Ishikawa (cell line): ENCODE data around the gene DACT2.

Experiments used
- CEBPB ChIP-seq: IDR thresholded peaks from 2 replicates; pipeline ENCODE4 v1.6.1; 2012
- CREB1 ChIP-seq: IDR thresholded peaks from 2 replicates; pipeline ENCODE4 v1.6.1; 2012; ENCODE audit warnings: low read depth
- EGR1 ChIP-seq: IDR thresholded peaks from 2 replicates; pipeline ENCODE4 v1.6.1; 2012
- EP300 ChIP-seq: IDR thresholded peaks from 2 replicates; pipeline ENCODE4 v1.6.1; 2012; ENCODE audit warnings: borderline replicate concordance
- FOXM1 ChIP-seq: IDR thresholded peaks from 2 replicates; pipeline ENCODE4 v1.6.1; 2012; ENCODE audit warnings: low read depth, borderline replicate concordance
- MAX ChIP-seq: IDR thresholded peaks from 2 replicates; pipeline ENCODE4 v1.6.1; 2012
- NFIC ChIP-seq: IDR thresholded peaks from 2 replicates; pipeline ENCODE4 v1.6.1; 2012
- RAD21 ChIP-seq: IDR thresholded peaks from 2 replicates; pipeline ENCODE4 v1.6.1; 2012; ENCODE audit warnings: low read depth
- REST ChIP-seq: IDR thresholded peaks from 2 replicates; pipeline ENCODE4 v1.6.1; 2012; ENCODE audit warnings: low read depth, mild to moderate bottlenecking
- TAF1 ChIP-seq: IDR thresholded peaks from 2 replicates; pipeline ENCODE4 v1.6.1; 2012; ENCODE audit warnings: low read depth, mild to moderate bottlenecking
- TCF12 ChIP-seq: IDR thresholded peaks from 2 replicates; pipeline ENCODE4 v1.6.1; 2012; ENCODE audit warnings: low read depth
- TEAD4 ChIP-seq: IDR thresholded peaks from 2 replicates; pipeline ENCODE4 v1.6.1; 2012
- USF1 ChIP-seq: IDR thresholded peaks from 2 replicates; pipeline ENCODE4 v1.6.1; 2012
- YY1 ChIP-seq: IDR thresholded peaks from 2 replicates; pipeline ENCODE4 v1.6.1; 2012; ENCODE audit warnings: low read depth
- ZBTB7A ChIP-seq: IDR thresholded peaks from 2 replicates; pipeline ENCODE4 v1.6.1; 2012; ENCODE audit warnings: low read depth

DACT2 gene

GRCh38 chr6:168297643-168298042 is 21.9 kb downstream of the DACT2 start:
- TF ChIP-seq TEAD4 (no peak), EGR1 (no peak), TAF1 (no peak), TCF12 (no peak), CREB1 (no peak)

- TF ChIP-seq USF1 (no peak), MAX (no peak), FOXM1 (no peak), RAD21 (no peak), EP300 (no peak), EGR1 (no peak)
Observed at GRCh38 chr6:168294901-168295300, 24.7 kb downstream of the DACT2 start.

GRCh38 chr6:168293636-168294530 is 25.7 kb downstream of the DACT2 start:
- TF ChIP-seq RAD21, result no peak
- TF ChIP-seq YY1, result no peak
- TF ChIP-seq EP300, result no peak
- no peak for TF ChIP-seq EGR1
- TF ChIP-seq CEBPB, result no peak
- TF ChIP-seq FOXM1, result no peak
- no peak for TF ChIP-seq TCF12
- TF ChIP-seq MAX, result no peak
- TF ChIP-seq ZBTB7A, result no peak
- no peak for TF ChIP-seq USF1
- no peak for TF ChIP-seq TAF1
- no peak for TF ChIP-seq CREB1
- no peak for TF ChIP-seq TEAD4

DNA sequence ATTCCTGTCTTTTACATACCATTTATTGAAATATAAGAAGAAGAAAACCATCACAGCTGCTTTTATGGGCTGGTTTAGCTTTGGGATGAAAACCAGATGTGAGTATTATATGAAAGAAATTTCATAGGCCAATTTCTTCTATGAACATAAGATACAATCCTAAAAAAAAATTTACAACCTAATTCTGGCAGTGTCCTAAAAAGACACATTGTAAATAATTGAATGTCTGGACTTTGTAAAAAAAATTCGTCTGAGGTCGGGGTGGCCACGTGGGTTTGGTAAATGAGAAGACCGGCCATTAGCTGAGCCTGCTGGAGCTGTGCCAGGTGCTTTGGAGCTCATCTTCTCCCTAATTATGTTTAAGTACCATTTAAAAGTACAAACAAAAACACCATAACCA is 26.8 kb downstream of the DACT2 start:
- no peak for TF ChIP-seq MAX
- no peak for TF ChIP-seq EP300
- no peak for TF ChIP-seq RAD21
- TF ChIP-seq TAF1, result no peak
- TF ChIP-seq YY1, result no peak
- no peak for TF ChIP-seq USF1
- no peak for TF ChIP-seq REST
- TF ChIP-seq CEBPB, result no peak
- TF ChIP-seq ZBTB7A, result no peak
- no peak for TF ChIP-seq CREB1
- TF ChIP-seq FOXM1, result no peak
- TF ChIP-seq NFIC, result no peak
- no peak for TF ChIP-seq TCF12
- TF ChIP-seq TEAD4, result no peak

DNA sequence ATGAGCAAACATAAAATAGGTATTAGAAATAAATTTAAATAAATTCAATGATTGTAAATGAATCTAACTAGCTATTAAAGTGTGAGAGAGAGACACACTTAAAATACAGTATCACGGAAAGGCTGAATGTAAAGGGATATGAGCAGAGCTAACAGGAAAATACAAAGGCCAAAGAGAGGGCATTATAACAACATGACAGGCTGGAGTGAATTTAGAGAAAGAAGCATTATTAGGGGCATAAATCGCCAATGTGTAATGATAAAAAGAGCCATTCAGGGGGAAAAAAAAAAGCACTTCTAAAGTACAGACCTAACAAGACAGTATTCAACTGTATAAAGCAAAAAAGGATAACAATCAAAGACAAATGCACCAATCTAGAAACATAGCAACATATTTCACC is 28.1 kb downstream of the DACT2 start:
- TF ChIP-seq USF1 (no peak), REST (no peak), CREB1 (no peak), YY1 (no peak), TEAD4 (no peak)
